Measurements from ENCODE around the gene TMEM190. TPM values are rescaled to one million over a fixed set of nuclear protein-coding genes. Genes with fewer than 3 reads are reported as not detected.

The TMEM190 gene
- total and polyA plus RNA-seq, 9 of the 15 experiments (the other 6 are each of a cell fraction or from before 2014, with no cell fraction given): not detected

DNA sequence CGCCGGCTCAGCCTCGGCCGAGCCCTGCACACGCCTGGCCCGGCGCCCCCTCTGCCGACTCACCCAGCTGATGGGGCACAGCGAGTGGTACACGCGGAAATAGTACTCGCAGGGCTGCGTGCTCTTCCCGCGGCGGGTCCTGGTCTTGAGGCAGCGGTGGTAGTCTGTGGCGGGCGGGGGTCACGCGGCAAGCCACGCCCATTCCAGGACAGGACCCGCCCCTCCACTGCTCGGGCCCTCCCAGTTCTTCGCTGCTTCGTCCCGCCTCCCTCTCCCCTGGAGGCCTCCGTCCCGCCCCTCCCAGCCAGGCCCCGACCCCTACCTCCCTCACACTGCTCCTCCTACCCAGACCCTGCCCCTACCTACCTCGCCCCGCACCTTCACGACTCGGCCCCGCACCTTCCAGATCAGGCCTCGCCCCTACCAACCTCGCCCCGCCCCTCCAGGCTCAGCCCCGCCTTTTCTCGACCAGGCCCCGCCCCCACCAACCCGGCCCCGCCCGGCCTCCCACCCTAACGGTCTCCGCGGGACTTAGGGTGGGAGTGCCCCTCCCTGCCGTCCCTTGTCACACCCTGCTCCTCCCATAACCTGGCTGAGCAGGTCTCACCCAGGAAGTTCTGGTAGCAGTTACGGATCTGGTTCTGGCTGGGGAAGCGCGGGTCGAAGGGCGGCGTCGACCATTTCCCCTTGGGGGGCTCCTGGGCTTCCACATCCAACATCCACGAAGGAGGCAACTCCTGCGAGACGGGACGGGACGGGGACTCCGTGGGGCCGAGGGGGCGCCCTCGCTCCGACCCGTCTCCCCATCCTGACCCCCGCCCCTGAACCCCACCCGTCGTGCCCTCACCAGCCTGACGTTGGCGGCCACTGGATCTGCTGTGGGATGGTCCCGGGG, 22.6 kb upstream of the TMEM190 start:
- in situ Hi-C loops (cut with MboI) (no loop called here), intact Hi-C loops (cut with micrococcal nuclease) (no loop called here)
- peaks cover 4 to 50% of the 10 kb centered on the region in 2 experiments; a peak in 4 of 5 replicates for H3K4me1 ChIP-seq (replicated peaks in 1 of 2; ENCODE audit: control insufficient read depth in 2 of 2, insufficient read depth in 2 of 2, low read length in 2 of 2)
- POLR2A ChIA-PET: interaction anchor here (0.9 to 2.4 kb wide), 4 partner anchors 13 to 83 kb away, joined by 3 to 11 read pairs (median 5); partner anchors contain the start of genes KMT5C and UBE2S
- H3K79me2 ChIP-seq (ENCODE audit: control insufficient read depth, insufficient read depth, low read length): no peaks in the 10 kb centered on the region
- H3K9me3 ChIP-seq (replicated peaks; ENCODE audit: control insufficient read depth, insufficient read depth, low read depth, low read length): no peaks in the 10 kb centered on the region
- H3K36me3 ChIP-seq (ENCODE audit: control insufficient read depth, insufficient read depth, low read length): no peaks in the 10 kb centered on the region
- peak overlapping the region; percentile 50 to 92 for H3K9ac ChIP-seq (ENCODE audit: insufficient read depth in 1 of 2, low read depth in 2 of 2, low read length in 2 of 2)
- peaks cover 9 to 21% of the 10 kb centered on the region in 2 experiments; a peak in 4 of 5 replicates for H3K27me3 ChIP-seq (ENCODE audit: control insufficient read depth in 2 of 2, insufficient read depth in 2 of 2, low read length in 2 of 2)
- peak; percentile 81 for FAIRE-seq
- WGBS (ENCODE audit: insufficient coverage, low coverage, missing lambda C conversion rate): 0% methylated on average over 14 of the region's 72 CpGs
- peak overlapping the region; percentile 49; the same call in 2 of the 3 replicates for H3K27ac ChIP-seq (ENCODE audit: extremely low read depth, low read depth, low read length)
- CTCF ChIA-PET (ENCODE audit: low intra/inter-chr PET ratio): no interaction called here
- peak; percentile 82 to 97 (median 97) for DNase-seq (ENCODE audit: extremely low read depth in 1 of 4, low spot score in 3 of 4)
- peak overlapping the region; percentile 85 for H3K4me2 ChIP-seq (ENCODE audit: insufficient read depth, low read length)
- H2AFZ ChIP-seq (ENCODE audit: low read depth, low read length): peak overlapping the region; percentile 88
- peak; percentile 96 for ATAC-seq
- no TSS peak for BruUV-seq (replicated peaks)
- no peaks in the 10 kb centered on the region for H3K9me1 ChIP-seq (ENCODE audit: control insufficient read depth, insufficient read depth, low read length)
- peaks cover 6% of the 10 kb centered on the region; the same call in 1 of the 2 replicates for H4K20me1 ChIP-seq (replicated peaks; ENCODE audit: control insufficient read depth, insufficient read depth, low read length)
- peak overlapping the region; percentile 64 for H3K4me3 ChIP-seq
- TF ChIP-seq, protein P1, sequence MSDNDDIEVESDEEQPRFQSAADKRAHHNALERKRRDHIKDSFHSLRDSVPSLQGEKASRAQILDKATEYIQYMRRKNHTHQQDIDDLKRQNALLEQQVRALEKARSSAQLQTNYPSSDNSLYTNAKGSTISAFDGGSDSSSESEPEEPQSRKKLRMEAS (CRISPR knock-in tag; IDR thresholded peaks at IDR 0.05): peak; percentile 40
- TF ChIP-seq ETV5 (CRISPR knock-in tag; IDR thresholded peaks at IDR 0.05; ENCODE audit: low read depth) (no peak), ESRRB (CRISPR knock-in tag; IDR thresholded peaks at IDR 0.05; ENCODE audit: borderline replicate concordance) (no peak), SAFB (IDR thresholded peaks at IDR 0.05; ENCODE audit: borderline replicate concordance, low read depth, low read length) (peak; percentile 80; the same call in 1 of the 2 replicates), DACH1 (IDR thresholded peaks at IDR 0.05; ENCODE audit: partially characterized antibody) (no peak), RB1 (IDR thresholded peaks at IDR 0.05; ENCODE audit: low read depth) (peak; percentile 52; the same call in 1 of the 2 replicates), MAZ (CRISPR knock-in tag; conservative IDR thresholded peaks at IDR 0.05 in 1 of 2, IDR thresholded peaks at IDR 0.05 in 1 of 2) (peak in 1 of 2 experiments; percentile 58; a peak in 2 of 4 replicates), JUN (IDR thresholded peaks at IDR 0.05; ENCODE audit: borderline replicate concordance, low read depth, low read length) (no peak), JUN (CRISPR knock-in tag; IDR thresholded peaks at IDR 0.05; ENCODE audit: borderline replicate concordance) (no peak), TAF9B (IDR thresholded peaks at IDR 0.05; ENCODE audit: partially characterized antibody) (no peak), TCF3 (CRISPR knock-in tag; IDR thresholded peaks at IDR 0.05) (no peak), EP400 (IDR thresholded peaks at IDR 0.05) (no peak)
- TF ChIP-seq, protein P2, sequence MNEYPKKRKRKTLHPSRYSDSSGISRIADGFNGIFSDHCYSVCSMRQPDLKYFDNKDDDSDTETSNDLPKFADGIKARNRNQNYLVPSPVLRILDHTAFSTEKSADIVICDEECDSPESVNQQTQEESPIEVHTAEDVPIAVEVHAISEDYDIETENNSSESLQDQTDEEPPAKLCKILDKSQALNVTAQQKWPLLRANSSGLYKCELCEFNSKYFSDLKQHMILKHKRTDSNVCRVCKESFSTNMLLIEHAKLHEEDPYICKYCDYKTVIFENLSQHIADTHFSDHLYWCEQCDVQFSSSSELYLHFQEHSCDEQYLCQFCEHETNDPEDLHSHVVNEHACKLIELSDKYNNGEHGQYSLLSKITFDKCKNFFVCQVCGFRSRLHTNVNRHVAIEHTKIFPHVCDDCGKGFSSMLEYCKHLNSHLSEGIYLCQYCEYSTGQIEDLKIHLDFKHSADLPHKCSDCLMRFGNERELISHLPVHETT (CRISPR knock-in tag; conservative IDR thresholded peaks at IDR 0.05 in 1 of 2, IDR thresholded peaks at IDR 0.05 in 1 of 2): no peak
- TF ChIP-seq, protein P3, sequence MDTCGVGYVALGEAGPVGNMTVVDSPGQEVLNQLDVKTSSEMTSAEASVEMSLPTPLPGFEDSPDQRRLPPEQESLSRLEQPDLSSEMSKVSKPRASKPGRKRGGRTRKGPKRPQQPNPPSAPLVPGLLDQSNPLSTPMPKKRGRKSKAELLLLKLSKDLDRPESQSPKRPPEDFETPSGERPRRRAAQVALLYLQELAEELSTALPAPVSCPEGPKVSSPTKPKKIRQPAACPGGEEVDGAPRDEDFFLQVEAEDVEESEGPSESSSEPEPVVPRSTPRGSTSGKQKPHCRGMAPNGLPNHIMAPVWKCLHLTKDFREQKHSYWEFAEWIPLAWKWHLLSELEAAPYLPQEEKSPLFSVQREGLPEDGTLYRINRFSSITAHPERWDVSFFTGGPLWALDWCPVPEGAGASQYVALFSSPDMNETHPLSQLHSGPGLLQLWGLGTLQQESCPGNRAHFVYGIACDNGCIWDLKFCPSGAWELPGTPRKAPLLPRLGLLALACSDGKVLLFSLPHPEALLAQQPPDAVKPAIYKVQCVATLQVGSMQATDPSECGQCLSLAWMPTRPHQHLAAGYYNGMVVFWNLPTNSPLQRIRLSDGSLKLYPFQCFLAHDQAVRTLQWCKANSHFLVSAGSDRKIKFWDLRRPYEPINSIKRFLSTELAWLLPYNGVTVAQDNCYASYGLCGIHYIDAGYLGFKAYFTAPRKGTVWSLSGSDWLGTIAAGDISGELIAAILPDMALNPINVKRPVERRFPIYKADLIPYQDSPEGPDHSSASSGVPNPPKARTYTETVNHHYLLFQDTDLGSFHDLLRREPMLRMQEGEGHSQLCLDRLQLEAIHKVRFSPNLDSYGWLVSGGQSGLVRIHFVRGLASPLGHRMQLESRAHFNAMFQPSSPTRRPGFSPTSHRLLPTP (IDR thresholded peaks at IDR 0.05; ENCODE audit: borderline replicate concordance, extremely low read depth, insufficient read length): no peak

Measured in K562 (cell line).